H9 (cell line): ENCODE measurements around the gene SCN4A. TPM values are rescaled to one million over a fixed set of nuclear protein-coding genes. Genes with fewer than 3 reads are reported as not detected.

Source experiments
- DNase-seq: peaks from one replicate; pipeline ENCODE4 v3.0.0-alpha.2; 2017
- H2AFZ ChIP-seq: one replicate; pipeline ENCODE4 v1.6.1; 2013; ENCODE audit warnings: mild to moderate bottlenecking, low read length, control low read depth, moderate library complexity
- H2AK5ac ChIP-seq: 2 replicates; pipeline ENCODE4 v1.6.1; 2013; ENCODE audit warnings: low read length, control low read depth, mixed read lengths; ENCODE audit not compliant: insufficient read length
- H2BK120ac ChIP-seq: one replicate; pipeline ENCODE4 v1.6.1; 2013; ENCODE audit warnings: low read depth, mild to moderate bottlenecking, low read length, control low read depth, inconsistent platforms; ENCODE audit not compliant: poor library complexity, severe bottlenecking
- H2BK12ac ChIP-seq: 2 replicates; pipeline ENCODE4 v1.6.1; 2013; ENCODE audit warnings: low read length, control low read depth, mixed read lengths, low read depth; ENCODE audit not compliant: insufficient read length
- H2BK15ac ChIP-seq: 2 replicates; pipeline ENCODE4 v1.6.1; 2013; ENCODE audit warnings: low read depth, low read length, control low read depth
- H2BK20ac ChIP-seq: one replicate; pipeline ENCODE4 v1.6.1; 2013; ENCODE audit warnings: low read depth, mild to moderate bottlenecking, low read length, control low read depth, inconsistent platforms; ENCODE audit not compliant: poor library complexity, severe bottlenecking
- H2BK5ac ChIP-seq: 2 replicates; pipeline ENCODE4 v1.6.1; 2013; ENCODE audit warnings: low read length, control low read depth, mixed read lengths; ENCODE audit not compliant: insufficient read length
- H3K14ac ChIP-seq: 2 replicates; pipeline ENCODE4 v1.6.1; 2013; ENCODE audit warnings: low read length, control low read depth; ENCODE audit not compliant: insufficient read depth
- H3K18ac ChIP-seq: 2 replicates; pipeline ENCODE4 v1.6.1; 2013; ENCODE audit warnings: low read depth, mild to moderate bottlenecking, mixed read lengths, low read length, control low read depth; ENCODE audit not compliant: insufficient read length
- H3K23ac ChIP-seq: 2 replicates; pipeline ENCODE4 v1.6.1; 2013; ENCODE audit warnings: low read length, control low read depth, mixed read lengths, low read depth; ENCODE audit not compliant: insufficient read length
- H3K23me2 ChIP-seq: 2 replicates; pipeline ENCODE4 v1.6.1; 2013; ENCODE audit warnings: low read depth, mild to moderate bottlenecking, mixed read lengths, low read length, control low read depth; ENCODE audit not compliant: insufficient read length, poor library complexity, severe bottlenecking
- H3K27ac ChIP-seq: 2 replicates; pipeline ENCODE4 v1.5.1; 2013; ENCODE audit warnings: low read length, control low read depth, mixed read lengths, low read depth; ENCODE audit not compliant: insufficient read length
- H3K27me3 ChIP-seq: 2 replicates; pipeline ENCODE4 v1.6.1; 2013; ENCODE audit warnings: low read length, control low read depth, inconsistent platforms; ENCODE audit not compliant: insufficient read depth
- H3K4ac ChIP-seq: 2 replicates; pipeline ENCODE4 v1.6.1; 2013; ENCODE audit warnings: low read depth, mild to moderate bottlenecking, control low read depth, inconsistent platforms, low read length, moderate library complexity
- H3K4me1 ChIP-seq: 2 replicates; pipeline ENCODE4 v1.6.1; 2013; ENCODE audit warnings: low read length, control low read depth, inconsistent platforms; ENCODE audit not compliant: insufficient read depth
- H3K4me2 ChIP-seq: 2 replicates; pipeline ENCODE4 v1.6.1; 2013; ENCODE audit warnings: low read length, control low read depth, mixed read lengths; ENCODE audit not compliant: insufficient read length, insufficient read depth
- H3K56ac ChIP-seq: 2 replicates; pipeline ENCODE4 v1.6.1; 2013; ENCODE audit warnings: low read depth, mild to moderate bottlenecking, mixed read lengths, low read length, control low read depth; ENCODE audit not compliant: insufficient read length
- H3K79me1 ChIP-seq: 2 replicates; pipeline ENCODE4 v1.6.1; 2013; ENCODE audit warnings: low read depth, mild to moderate bottlenecking, moderate library complexity, low read length, control low read depth, inconsistent platforms; ENCODE audit not compliant: insufficient read depth, poor library complexity, severe bottlenecking
- H3K79me2 ChIP-seq: 2 replicates; pipeline ENCODE4 v1.6.1; 2013; ENCODE audit warnings: low read length, control low read depth, inconsistent platforms; ENCODE audit not compliant: insufficient read depth
- H3K9ac ChIP-seq: 2 replicates; pipeline ENCODE4 v1.6.1; 2013; ENCODE audit warnings: low read length, control low read depth, mixed read lengths; ENCODE audit not compliant: insufficient read length; ENCODE audit errors: extremely low read depth
- H3K9me3 ChIP-seq: one replicate; pipeline ENCODE4 v1.6.1; 2013; ENCODE audit warnings: low read depth, low read length, inconsistent platforms; ENCODE audit not compliant: control insufficient read depth
- H3T11ph ChIP-seq: one replicate; pipeline ENCODE4 v1.6.1; 2013; ENCODE audit warnings: mild to moderate bottlenecking, low read length, control low read depth, inconsistent platforms
- H4K20me1 ChIP-seq: one replicate; pipeline ENCODE4 v1.6.1; 2013; ENCODE audit not compliant: control insufficient read depth, insufficient read length, insufficient read depth
- H4K5ac ChIP-seq: 2 replicates; pipeline ENCODE4 v1.6.1; 2013; ENCODE audit warnings: low read depth, mild to moderate bottlenecking, mixed read lengths, low read length, control low read depth; ENCODE audit not compliant: insufficient read length
- H4K8ac ChIP-seq: replicated peaks from 2 replicates; pipeline ENCODE4 v1.6.1; 2013; ENCODE audit warnings: low read length, control low read depth, mixed read lengths, low read depth; ENCODE audit not compliant: insufficient read length
- H4K91ac ChIP-seq: 2 replicates; pipeline ENCODE4 v1.6.1; 2013; ENCODE audit warnings: low read depth, mild to moderate bottlenecking, moderate library complexity, mixed read lengths, low read length, control low read depth; ENCODE audit not compliant: insufficient read length
- H3K27ac Mint-ChIP-seq, 3 experiments: 2 replicates in 2 of 3; 3 replicates in 1 of 3; pipeline ENCODE4 v1.8.0; 2020 to 2021; ENCODE audit warnings: mixed read lengths in 3 of 3, mild to moderate bottlenecking in 1 of 3, moderate library complexity in 1 of 3
- H3K27me3 Mint-ChIP-seq: 2 replicates; pipeline ENCODE4 v1.8.0; 2021; ENCODE audit warnings: low read depth, mild to moderate bottlenecking, moderate library complexity, mixed read lengths
- H3K36me3 Mint-ChIP-seq, 3 experiments: 2 replicates in 2 of 3; 3 replicates in 1 of 3; pipeline ENCODE4 v1.8.0; 2020 to 2021; ENCODE audit warnings: low read depth in 3 of 3, mixed read lengths in 3 of 3; ENCODE audit not compliant: insufficient read depth in 1 of 3
- H3K4me1 Mint-ChIP-seq, 2 experiments: 2 replicates each; pipeline ENCODE4 v1.8.0; 2020; ENCODE audit warnings: mixed read lengths in 2 of 2
- H3K4me3 Mint-ChIP-seq, 2 experiments: 2 replicates in 1 of 2; 3 replicates in 1 of 2; pipeline ENCODE4 v1.8.0; 2020 to 2021; ENCODE audit warnings: mild to moderate bottlenecking in 2 of 2, mixed read lengths in 2 of 2, moderate library complexity in 1 of 2
- H3K9me3 Mint-ChIP-seq, 2 experiments: 2 replicates in 1 of 2; 3 replicates in 1 of 2; pipeline ENCODE4 v1.8.0; 2020; ENCODE audit warnings: mild to moderate bottlenecking in 2 of 2, mixed read lengths in 2 of 2, moderate library complexity in 1 of 2
- WGBS: extraction: QIAGEN DNeasy Blood & Tissue Kit; methylation state at CpG from one replicate; pipeline ENCODE4 v1.1.7; 2013; ENCODE audit warnings: missing lambda C conversion rate, low lambda C conversion rate, mixed read lengths; ENCODE audit not compliant: insufficient read length; ENCODE audit errors: extremely low coverage; 5-methylcytosine and 5-hydroxymethylcytosine counted together
- total RNA-seq: library from RNA; stranded (reverse); gene quantifications from 2 replicates; pipeline ENCODE4 v1.2.1, GENCODE V29; 2021
- TF ChIP-seq, protein P1 (sequence below): fragments of 200-600 bp; sonication (generic); conservative IDR thresholded peaks from 3 replicates; pipeline ENCODE4 v1.8.0; 2021; ENCODE audit warnings: antibody characterized with exemption, mild to moderate bottlenecking

The SCN4A gene
- total RNA-seq, 1 experiment from 2014 or later = 5.8 TPM

DNA sequence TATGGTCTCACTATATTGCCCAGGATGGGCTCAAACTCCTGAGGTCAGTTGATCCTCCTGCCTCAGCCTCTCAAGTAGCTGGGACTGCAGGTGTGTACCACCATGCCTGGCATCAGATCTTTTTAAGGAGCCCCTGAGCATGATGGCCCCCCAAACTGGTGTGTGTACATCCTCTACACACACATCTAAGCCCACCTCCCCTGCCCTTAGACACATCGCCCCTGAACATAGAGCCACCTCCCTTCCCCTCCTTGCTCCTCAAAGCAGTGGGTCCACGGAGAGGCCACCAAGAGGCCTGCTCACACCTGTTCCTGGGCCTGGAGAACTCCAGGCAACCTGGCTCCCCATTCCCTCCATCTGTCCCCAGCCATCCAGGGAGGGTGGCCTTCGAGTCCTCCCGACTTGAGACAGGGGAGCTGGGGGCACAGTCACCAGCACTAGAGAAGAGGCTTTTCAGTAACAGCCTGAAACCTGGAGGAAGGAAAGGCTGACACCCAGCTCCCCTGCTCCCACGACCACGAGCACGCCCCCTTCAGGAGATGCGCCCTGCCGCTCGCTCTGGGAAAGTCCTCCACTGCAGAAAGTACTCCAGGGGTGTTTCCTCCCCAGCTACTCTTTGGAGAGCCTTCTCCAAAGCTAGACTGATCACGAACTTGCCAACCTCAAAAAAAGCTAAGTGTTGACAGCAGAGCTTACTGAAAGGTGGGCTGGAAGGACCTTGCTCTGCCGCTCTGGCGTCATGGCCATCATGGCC is 12.8 kb upstream of the SCN4A start:
- H2AFZ ChIP-seq = no peak overlapping the region
- H2BK20ac ChIP-seq = no peak overlapping the region
- H4K8ac ChIP-seq = no peak overlapping the region
- no peak overlapping the region for H2BK12ac ChIP-seq
- H3K23me2 ChIP-seq = no peaks in the 10 kb centered on the region
- no peak overlapping the region for H4K91ac ChIP-seq
- H3K9me3 ChIP-seq = peaks cover 5% of the 10 kb centered on the region
- TF ChIP-seq, protein P1, sequence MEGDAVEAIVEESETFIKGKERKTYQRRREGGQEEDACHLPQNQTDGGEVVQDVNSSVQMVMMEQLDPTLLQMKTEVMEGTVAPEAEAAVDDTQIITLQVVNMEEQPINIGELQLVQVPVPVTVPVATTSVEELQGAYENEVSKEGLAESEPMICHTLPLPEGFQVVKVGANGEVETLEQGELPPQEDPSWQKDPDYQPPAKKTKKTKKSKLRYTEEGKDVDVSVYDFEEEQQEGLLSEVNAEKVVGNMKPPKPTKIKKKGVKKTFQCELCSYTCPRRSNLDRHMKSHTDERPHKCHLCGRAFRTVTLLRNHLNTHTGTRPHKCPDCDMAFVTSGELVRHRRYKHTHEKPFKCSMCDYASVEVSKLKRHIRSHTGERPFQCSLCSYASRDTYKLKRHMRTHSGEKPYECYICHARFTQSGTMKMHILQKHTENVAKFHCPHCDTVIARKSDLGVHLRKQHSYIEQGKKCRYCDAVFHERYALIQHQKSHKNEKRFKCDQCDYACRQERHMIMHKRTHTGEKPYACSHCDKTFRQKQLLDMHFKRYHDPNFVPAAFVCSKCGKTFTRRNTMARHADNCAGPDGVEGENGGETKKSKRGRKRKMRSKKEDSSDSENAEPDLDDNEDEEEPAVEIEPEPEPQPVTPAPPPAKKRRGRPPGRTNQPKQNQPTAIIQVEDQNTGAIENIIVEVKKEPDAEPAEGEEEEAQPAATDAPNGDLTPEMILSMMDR = peak; percentile 54
- no peak overlapping the region for H3K14ac ChIP-seq
- no peak overlapping the region for H3K18ac ChIP-seq
- DNase-seq = peak; percentile 71
- Mint-ChIP-seq H3K27me3 (peaks cover 3% of the 10 kb centered on the region; the same call in 1 of the 2 replicates), H3K4me3 (no peak overlapping the region), H3K9me3 (peaks cover 15% of the 10 kb centered on the region in 2 experiments), H3K36me3 (peaks cover 6 to 13% (median 11%) of the 10 kb centered on the region in 3 experiments; a peak in 6 of 7 replicates), H3K27ac (no peak overlapping the region), H3K4me1 (peaks cover 8 to 26% of the 10 kb centered on the region in 2 experiments)
- no peaks in the 10 kb centered on the region for H3K27me3 ChIP-seq
- H2AK5ac ChIP-seq = no peak overlapping the region
- H2BK5ac ChIP-seq = no peak overlapping the region
- no peaks in the 10 kb centered on the region for H3K79me1 ChIP-seq
- H3K56ac ChIP-seq = no peak overlapping the region
- no peak overlapping the region for H3K9ac ChIP-seq
- no peak overlapping the region for H3K4me2 ChIP-seq
- no peak overlapping the region for H3T11ph ChIP-seq
- H2BK120ac ChIP-seq = no peak overlapping the region
- H3K27ac ChIP-seq = no peak overlapping the region
- no peak overlapping the region for H3K4ac ChIP-seq
- no peaks in the 10 kb centered on the region for H4K20me1 ChIP-seq
- no peak overlapping the region for H2BK15ac ChIP-seq
- no peaks in the 10 kb centered on the region for H3K79me2 ChIP-seq
- H3K23ac ChIP-seq = no peak overlapping the region
- no CpG with 5 or more reads among the region's 13 CpGs for WGBS
- no peaks in the 10 kb centered on the region; the same call in 1 of the 2 replicates for H3K4me1 ChIP-seq
- H4K5ac ChIP-seq = no peak overlapping the region
